ENCODE measurements around the gene WWC2. TPM values are rescaled to one million over a fixed set of nuclear protein-coding genes. Genes with fewer than 3 reads are reported as not detected.
A peak's percentile ranks its signal among the peaks of the same experiment; 100 is the strongest.
"Not testable (repeated sequence)": the region's sequence is repeated elsewhere in the genome, so short reads cannot be mapped to it uniquely, and the experiment has no call there.

The WWC2 gene
- total RNA-seq, 4 donors from 2014 or later = 6.6 to 79.7 (median 9.4) TPM

DNA sequence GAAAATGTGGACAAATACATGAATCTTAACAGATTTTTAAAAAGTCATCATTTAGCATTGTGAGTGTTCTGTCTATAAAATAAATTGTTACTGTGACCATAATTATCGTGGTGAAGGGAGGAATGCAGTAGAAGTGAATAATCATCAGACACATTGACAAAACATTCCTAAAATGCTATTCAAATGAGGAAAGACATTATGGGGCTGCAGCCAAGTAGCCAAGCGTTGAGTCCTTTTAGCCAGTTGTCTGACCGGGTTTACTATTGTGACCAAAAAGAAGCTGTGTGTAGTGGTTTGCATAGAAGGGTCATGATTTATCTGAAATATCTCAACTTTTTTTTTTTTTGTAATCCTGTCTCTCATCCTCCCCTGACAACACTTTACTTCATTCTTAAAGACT, 19.5 kb downstream of the WWC2 start:
- peaks cover 0 to 7% (median 0%) of the 10 kb centered on the region in 4 donors for H3K4me1 ChIP-seq
- in situ Hi-C loops (cut with MboI; ENCODE audit: low pct_ligation_motif_present in 1 of 4, low pct_unique_long_range_greater_than_20kb in 1 of 4, low sequenced_read_pairs in 3 of 4) = no loop called here
- H3K4me3 ChIP-seq = no peak overlapping the region
- H3K27me3 ChIP-seq = peaks cover 4% of the 10 kb centered on the region
- H3K9me3 ChIP-seq = no peaks in the 10 kb centered on the region
- WGBS, 2 donors (ENCODE audit: low coverage in 1 of 2) = 33 to 39% methylated on average over 3 of the region's 3 CpGs
- no peaks in the 10 kb centered on the region for H3K36me3 ChIP-seq
- intact Hi-C loops (cut with DNase I; ENCODE audit: low total_unique reads) = no loop called here
- H3K27ac ChIP-seq = peak overlapping the region in 1 of 4 donors; percentile 1
- DNase-seq = no peak
- TF ChIP-seq, protein P1, sequence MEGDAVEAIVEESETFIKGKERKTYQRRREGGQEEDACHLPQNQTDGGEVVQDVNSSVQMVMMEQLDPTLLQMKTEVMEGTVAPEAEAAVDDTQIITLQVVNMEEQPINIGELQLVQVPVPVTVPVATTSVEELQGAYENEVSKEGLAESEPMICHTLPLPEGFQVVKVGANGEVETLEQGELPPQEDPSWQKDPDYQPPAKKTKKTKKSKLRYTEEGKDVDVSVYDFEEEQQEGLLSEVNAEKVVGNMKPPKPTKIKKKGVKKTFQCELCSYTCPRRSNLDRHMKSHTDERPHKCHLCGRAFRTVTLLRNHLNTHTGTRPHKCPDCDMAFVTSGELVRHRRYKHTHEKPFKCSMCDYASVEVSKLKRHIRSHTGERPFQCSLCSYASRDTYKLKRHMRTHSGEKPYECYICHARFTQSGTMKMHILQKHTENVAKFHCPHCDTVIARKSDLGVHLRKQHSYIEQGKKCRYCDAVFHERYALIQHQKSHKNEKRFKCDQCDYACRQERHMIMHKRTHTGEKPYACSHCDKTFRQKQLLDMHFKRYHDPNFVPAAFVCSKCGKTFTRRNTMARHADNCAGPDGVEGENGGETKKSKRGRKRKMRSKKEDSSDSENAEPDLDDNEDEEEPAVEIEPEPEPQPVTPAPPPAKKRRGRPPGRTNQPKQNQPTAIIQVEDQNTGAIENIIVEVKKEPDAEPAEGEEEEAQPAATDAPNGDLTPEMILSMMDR (IDR thresholded peaks at IDR 0.05) = no peak
- no peak for TF ChIP-seq POLR2AphosphoS5 (IDR thresholded peaks at IDR 0.05)

DNA sequence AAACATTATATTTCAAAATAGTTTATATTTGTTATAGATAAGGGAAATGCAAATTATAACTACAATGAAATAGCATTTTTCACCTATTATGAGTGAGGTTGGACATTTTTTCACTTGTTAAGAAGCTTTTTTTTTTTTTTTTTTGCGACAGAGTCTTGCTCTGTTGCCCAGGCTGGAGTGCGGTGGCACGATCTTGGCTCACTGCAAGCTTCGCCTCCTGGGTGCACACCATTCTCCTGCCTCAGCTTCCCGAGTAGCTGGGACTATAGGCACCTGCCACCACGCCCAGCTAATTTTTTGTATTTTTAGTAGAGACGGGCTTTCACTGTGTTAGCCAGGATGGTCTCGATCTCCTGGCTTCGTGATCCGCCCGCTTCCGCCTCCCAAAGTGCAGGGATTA, 22.6 kb downstream of the WWC2 start:
- H3K9me3 ChIP-seq; DNase-seq; H3K27ac ChIP-seq; H3K4me3 ChIP-seq; in situ Hi-C loops (cut with MboI; ENCODE audit: low pct_ligation_motif_present in 1 of 4, low pct_unique_long_range_greater_than_20kb in 1 of 4, low sequenced_read_pairs in 3 of 4); H3K27me3 ChIP-seq; H3K4me1 ChIP-seq; H3K36me3 ChIP-seq: not testable (repeated sequence)
- intact Hi-C loops (cut with DNase I; ENCODE audit: low total_unique reads) = loop anchor here (10.0 kb wide), 1 partner anchor 53 kb away; no protein-coding TSS in a partner anchor
- WGBS, 2 donors (ENCODE audit: low coverage in 1 of 2) = 91 to 92% methylated on average over 7 to 12 of the region's 12 CpGs

DNA sequence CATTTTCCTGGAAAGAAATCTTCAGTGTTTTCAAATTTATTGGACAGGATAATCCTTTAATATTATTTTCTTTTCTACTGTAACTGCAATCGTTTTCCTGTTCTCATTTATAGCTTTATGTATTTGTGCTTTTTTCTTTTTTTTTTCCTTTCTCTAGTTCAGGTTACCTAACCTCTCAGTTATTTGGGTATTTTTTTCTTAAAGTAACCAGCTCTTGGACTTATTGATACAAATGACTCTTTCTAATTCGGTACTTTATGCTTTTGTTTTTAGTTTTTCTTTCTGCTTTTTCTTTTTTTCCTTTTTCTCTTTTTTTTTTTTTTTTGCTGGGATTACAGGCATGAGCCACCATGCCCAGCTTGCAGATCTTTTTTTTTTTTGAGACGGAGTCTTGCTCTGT, 25.2 kb downstream of the WWC2 start:
- Histone ChIP-seq H3K27me3 (no peaks in the 10 kb centered on the region), H3K4me3 (no peak overlapping the region), H3K4me1 (peaks cover 0 to 10% (median 4%) of the 10 kb centered on the region in 4 donors), H3K27ac (no peak overlapping the region), H3K9me3 (no peaks in the 10 kb centered on the region), H3K36me3 (no peaks in the 10 kb centered on the region)
- 63 to 70% methylated on average over 2 to 3 of the region's 3 CpGs for WGBS, 2 donors (ENCODE audit: low coverage in 1 of 2)
- intact Hi-C loops (cut with DNase I; ENCODE audit: low total_unique reads) = loop anchor here (10.0 kb wide), 1 partner anchor 51 kb away; no protein-coding TSS in a partner anchor
- TF ChIP-seq POLR2A (IDR thresholded peaks at IDR 0.05) (no peak), EP300 (IDR thresholded peaks at IDR 0.05; ENCODE audit: low read depth) (no peak), POLR2AphosphoS5 (IDR thresholded peaks at IDR 0.05) (no peak)
- TF ChIP-seq, protein P1 (IDR thresholded peaks at IDR 0.05) = no peak
- in situ Hi-C loops (cut with MboI; ENCODE audit: low pct_ligation_motif_present in 1 of 4, low pct_unique_long_range_greater_than_20kb in 1 of 4, low sequenced_read_pairs in 3 of 4) = no loop called here
- DNase-seq = no peak

DNA sequence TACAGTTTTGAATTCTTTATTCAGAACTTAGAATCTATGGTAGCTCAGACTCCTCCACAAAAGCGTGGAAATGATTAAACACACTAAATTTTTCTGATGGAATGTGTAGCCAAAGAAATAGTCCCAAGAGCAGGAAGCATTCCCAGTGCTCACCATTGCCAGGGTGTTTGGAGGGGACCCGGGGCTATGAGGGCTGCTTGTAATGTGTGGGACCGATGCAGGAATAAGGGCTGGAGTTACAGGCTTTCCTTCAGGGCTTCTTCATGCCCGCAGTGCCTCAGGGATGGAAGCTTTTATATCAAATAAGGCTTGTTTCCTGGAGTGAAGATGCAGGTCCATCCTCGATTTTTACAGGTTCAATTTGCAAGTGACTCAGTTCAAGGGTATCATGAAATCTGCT, 25.8 kb downstream of the WWC2 start:
- Histone ChIP-seq H3K4me1 (peaks cover 0 to 10% (median 4%) of the 10 kb centered on the region in 4 donors), H3K27me3 (no peaks in the 10 kb centered on the region), H3K36me3 (no peaks in the 10 kb centered on the region), H3K9me3 (no peaks in the 10 kb centered on the region), H3K27ac (no peak overlapping the region), H3K4me3 (no peak overlapping the region)
- in situ Hi-C loops (cut with MboI; ENCODE audit: low pct_ligation_motif_present in 1 of 4, low pct_unique_long_range_greater_than_20kb in 1 of 4, low sequenced_read_pairs in 3 of 4) (no loop called here), intact Hi-C loops (cut with DNase I; ENCODE audit: low total_unique reads) (loop anchor here (5.0 to 10.0 kb wide), 2 partner anchors 50 to 363 kb away; no protein-coding TSS in a partner anchor)
- DNase-seq = no peak
- TF ChIP-seq POLR2A (IDR thresholded peaks at IDR 0.05) (no peak), POLR2AphosphoS5 (IDR thresholded peaks at IDR 0.05) (no peak), EP300 (IDR thresholded peaks at IDR 0.05; ENCODE audit: low read depth) (no peak)
- TF ChIP-seq, protein P1 (IDR thresholded peaks at IDR 0.05) = no peak
- WGBS, 2 donors (ENCODE audit: low coverage in 1 of 2) = 73 to 78% methylated on average over 2 to 5 of the region's 5 CpGs

DNA sequence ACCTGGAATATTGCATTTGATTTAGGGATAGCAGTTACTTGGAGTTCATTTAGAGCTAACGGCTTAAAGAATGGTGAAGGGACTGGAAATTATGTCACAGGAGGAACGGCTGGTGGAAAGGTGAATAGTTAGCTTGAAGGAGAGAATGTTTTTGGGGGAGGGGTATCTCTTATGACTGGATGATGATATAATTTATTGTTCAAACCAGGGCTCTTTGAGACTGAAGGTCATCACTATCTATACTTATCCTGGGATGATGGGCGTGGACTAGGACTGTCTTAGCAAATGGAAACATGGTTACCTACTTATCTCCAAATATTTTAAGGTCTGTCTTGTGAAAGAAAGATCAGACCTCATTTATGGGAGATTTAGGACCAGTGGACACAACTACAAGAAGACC, 30.1 kb downstream of the WWC2 start:
- intact Hi-C loops (cut with DNase I; ENCODE audit: low total_unique reads) = loop anchor here (5.0 to 10.0 kb wide), 2 partner anchors 46 to 367 kb away; no protein-coding TSS in a partner anchor
- 82 to 93% methylated on average over 2 to 3 of the region's 3 CpGs for WGBS, 2 donors (ENCODE audit: low coverage in 1 of 2)
- peaks cover 0 to 10% (median 6%) of the 10 kb centered on the region in 4 donors for H3K4me1 ChIP-seq
- H3K27me3 ChIP-seq = no peaks in the 10 kb centered on the region
- H3K9me3 ChIP-seq = no peaks in the 10 kb centered on the region
- H3K36me3 ChIP-seq = no peaks in the 10 kb centered on the region
- in situ Hi-C loops (cut with MboI; ENCODE audit: low pct_ligation_motif_present in 1 of 4, low pct_unique_long_range_greater_than_20kb in 1 of 4, low sequenced_read_pairs in 3 of 4) = no loop called here
- DNase-seq = no peak
- H3K4me3 ChIP-seq = no peak overlapping the region
- H3K27ac ChIP-seq = no peak overlapping the region
- TF ChIP-seq EP300 (IDR thresholded peaks at IDR 0.05; ENCODE audit: low read depth) = no peak
- TF ChIP-seq POLR2AphosphoS5 (IDR thresholded peaks at IDR 0.05) = no peak
- TF ChIP-seq, protein P1 (IDR thresholded peaks at IDR 0.05) = no peak
- no peak for TF ChIP-seq POLR2A (IDR thresholded peaks at IDR 0.05)
